Upper lobe of left lung (tissue), 4 donors: Measurements from ENCODE around the gene KLHL33.

ENCODE experiments used
- CTCF ChIP-seq, 6 experiments: fragments of 450-650 bp in 4 of 6; fragments of 200-600 bp in 2 of 6; sonication (generic) in 2 of 6; IDR thresholded peaks; one replicate each; pipeline ENCODE4 v1.5.1; 2016 to 2019; ENCODE audit warnings: antibody characterized with exemption in 6 of 6
- POLR2A ChIP-seq, 4 donors: fragments of 450-650 bp; IDR thresholded peaks; one replicate each; pipeline ENCODE4 v1.5.1; 2016 to 2017; ENCODE audit warnings: antibody characterized with exemption in 4 of 4, mild to moderate bottlenecking in 2 of 4

GRCh38 chr14:20403521-20403920 lies 32.4 kb downstream of the KLHL33 start:
- no peak for TF ChIP-seq CTCF (IDR thresholded peaks at IDR 0.05)
- TF ChIP-seq POLR2A (IDR thresholded peaks at IDR 0.05), result no peak
